ENCODE results near the gene CRADD.

The CRADD gene

DNA sequence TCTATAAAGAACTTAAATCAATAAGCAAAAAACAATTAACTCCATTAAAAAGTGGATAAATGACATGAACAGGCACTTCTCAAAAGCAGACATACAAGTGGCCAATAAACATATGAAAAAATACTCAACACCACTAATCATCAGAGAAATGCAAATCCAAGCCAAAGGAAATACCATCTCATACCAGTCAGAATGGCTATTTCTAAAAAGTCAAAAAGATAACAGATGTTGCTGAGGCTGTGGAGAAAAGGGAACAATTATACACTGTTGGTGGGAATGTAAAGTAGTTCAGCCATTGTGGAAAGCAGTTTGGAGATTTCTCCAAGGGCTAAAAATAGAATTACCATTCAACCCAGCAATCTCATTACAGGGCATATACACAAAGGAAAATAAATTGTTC, 236.7 kb downstream of the CRADD start:
- no peaks in the 10 kb centered on the region for H3K4me1 ChIP-seq (ENCODE audit: control insufficient read depth, insufficient read depth, low read length)
- CTCF ChIA-PET: no interaction called here
- H3K4me3 ChIP-seq (ENCODE audit: low read depth, low read length): no peak overlapping the region
- POLR2A ChIA-PET: no interaction called here
- TF ChIP-seq ZNF248 (tag by site-specific recombination; IDR thresholded peaks at IDR 0.05) (no peak), ZBTB21 (tag by site-specific recombination; IDR thresholded peaks at IDR 0.05) (no peak)
- H3K27ac ChIP-seq (ENCODE audit: extremely low read depth, low read depth, low read length): no peak overlapping the region
- H3K36me3 ChIP-seq (ENCODE audit: control insufficient read depth in 2 of 2, insufficient read depth in 1 of 2, low read length in 2 of 2): no peaks in the 10 kb centered on the region
- H3K9me3 ChIP-seq (ENCODE audit: control insufficient read depth, insufficient read depth, low read depth, low read length): no peaks in the 10 kb centered on the region

DNA sequence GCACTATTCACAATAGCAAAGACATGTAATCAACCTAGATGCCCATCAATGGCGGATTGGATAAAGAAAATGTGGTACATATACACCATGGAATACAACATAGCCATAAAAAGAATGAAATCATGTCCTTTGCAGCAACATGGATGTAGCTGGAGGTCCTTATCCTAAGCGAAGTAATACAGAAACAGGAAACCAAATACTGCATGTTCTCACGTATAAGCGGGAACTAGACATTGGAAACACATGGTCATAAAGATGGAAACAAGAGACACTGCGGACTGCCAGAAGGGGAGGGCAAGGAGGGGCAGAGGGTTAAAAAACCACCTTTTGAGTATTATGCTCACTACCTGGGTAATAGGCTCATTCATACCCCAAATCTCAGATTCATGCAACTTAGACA, 237.1 kb downstream of the CRADD start:
- ChIA-PET POLR2A (no interaction called here), CTCF (no interaction called here)
- no peaks in the 10 kb centered on the region for H3K36me3 ChIP-seq (ENCODE audit: control insufficient read depth in 2 of 2, insufficient read depth in 1 of 2, low read length in 2 of 2)
- no peak overlapping the region for H3K4me3 ChIP-seq (ENCODE audit: low read depth, low read length)
- H3K9me3 ChIP-seq (ENCODE audit: control insufficient read depth, insufficient read depth, low read depth, low read length): no peaks in the 10 kb centered on the region
- no peaks in the 10 kb centered on the region for H3K4me1 ChIP-seq (ENCODE audit: control insufficient read depth, insufficient read depth, low read length)
- no peak overlapping the region for H3K27ac ChIP-seq (ENCODE audit: extremely low read depth, low read depth, low read length)
- TF ChIP-seq FEZF1 (tag by site-specific recombination; IDR thresholded peaks at IDR 0.05): no peak
- TF ChIP-seq ZNF214 (tag by site-specific recombination; IDR thresholded peaks at IDR 0.05; ENCODE audit: borderline replicate concordance): no peak
- no peak for TF ChIP-seq ZXDB (tag by site-specific recombination; IDR thresholded peaks at IDR 0.05)

DNA sequence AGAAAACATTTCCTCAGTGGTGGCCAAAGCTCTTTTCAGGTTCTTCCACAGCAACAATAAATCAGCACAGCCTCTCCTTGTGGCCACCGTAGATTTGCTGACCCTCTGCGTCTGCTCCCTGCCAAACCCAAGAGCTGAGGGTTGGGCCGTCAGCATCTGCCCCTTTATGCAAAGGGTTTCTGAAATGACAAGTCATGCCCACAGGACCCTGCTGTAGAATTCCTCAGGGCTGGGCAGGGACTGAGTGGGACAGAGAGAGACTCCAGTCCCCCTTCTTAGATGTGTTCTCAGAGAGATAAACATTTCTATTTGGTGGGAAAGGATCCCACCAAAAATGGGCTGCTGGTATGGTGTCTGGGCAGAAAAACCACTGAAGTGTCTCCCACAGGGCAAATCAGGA, 238.2 kb downstream of the CRADD start:
- Histone ChIP-seq H3K9me3 (ENCODE audit: control insufficient read depth, insufficient read depth, low read depth, low read length) (no peaks in the 10 kb centered on the region), H3K4me1 (ENCODE audit: control insufficient read depth, insufficient read depth, low read length) (no peaks in the 10 kb centered on the region), H3K36me3 (ENCODE audit: control insufficient read depth in 2 of 2, insufficient read depth in 1 of 2, low read length in 2 of 2) (no peaks in the 10 kb centered on the region), H3K27ac (ENCODE audit: extremely low read depth, low read depth, low read length) (no peak overlapping the region), H3K4me3 (ENCODE audit: low read depth, low read length) (no peak overlapping the region)
- no peak for TF ChIP-seq ZNF776 (tag by site-specific recombination; IDR thresholded peaks at IDR 0.05; ENCODE audit: borderline replicate concordance)
- TF ChIP-seq, protein P1, sequence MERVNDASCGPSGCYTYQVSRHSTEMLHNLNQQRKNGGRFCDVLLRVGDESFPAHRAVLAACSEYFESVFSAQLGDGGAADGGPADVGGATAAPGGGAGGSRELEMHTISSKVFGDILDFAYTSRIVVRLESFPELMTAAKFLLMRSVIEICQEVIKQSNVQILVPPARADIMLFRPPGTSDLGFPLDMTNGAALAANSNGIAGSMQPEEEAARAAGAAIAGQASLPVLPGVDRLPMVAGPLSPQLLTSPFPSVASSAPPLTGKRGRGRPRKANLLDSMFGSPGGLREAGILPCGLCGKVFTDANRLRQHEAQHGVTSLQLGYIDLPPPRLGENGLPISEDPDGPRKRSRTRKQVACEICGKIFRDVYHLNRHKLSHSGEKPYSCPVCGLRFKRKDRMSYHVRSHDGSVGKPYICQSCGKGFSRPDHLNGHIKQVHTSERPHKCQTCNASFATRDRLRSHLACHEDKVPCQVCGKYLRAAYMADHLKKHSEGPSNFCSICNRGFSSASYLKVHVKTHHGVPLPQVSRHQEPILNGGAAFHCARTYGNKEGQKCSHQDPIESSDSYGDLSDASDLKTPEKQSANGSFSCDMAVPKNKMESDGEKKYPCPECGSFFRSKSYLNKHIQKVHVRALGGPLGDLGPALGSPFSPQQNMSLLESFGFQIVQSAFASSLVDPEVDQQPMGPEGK (tag by site-specific recombination; IDR thresholded peaks at IDR 0.05): no peak
- TF ChIP-seq, protein P2, sequence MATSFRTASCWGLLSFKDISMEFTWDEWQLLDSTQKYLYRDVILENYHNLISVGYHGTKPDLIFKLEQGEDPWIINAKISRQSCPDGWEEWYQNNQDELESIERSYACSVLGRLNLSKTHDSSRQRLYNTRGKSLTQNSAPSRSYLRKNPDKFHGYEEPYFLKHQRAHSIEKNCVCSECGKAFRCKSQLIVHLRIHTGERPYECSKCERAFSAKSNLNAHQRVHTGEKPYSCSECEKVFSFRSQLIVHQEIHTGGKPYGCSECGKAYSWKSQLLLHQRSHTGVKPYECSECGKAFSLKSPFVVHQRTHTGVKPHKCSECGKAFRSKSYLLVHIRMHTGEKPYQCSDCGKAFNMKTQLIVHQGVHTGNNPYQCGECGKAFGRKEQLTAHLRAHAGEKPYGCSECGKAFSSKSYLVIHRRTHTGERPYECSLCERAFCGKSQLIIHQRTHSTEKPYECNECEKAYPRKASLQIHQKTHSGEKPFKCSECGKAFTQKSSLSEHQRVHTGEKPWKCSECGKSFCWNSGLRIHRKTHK (tag by site-specific recombination; IDR thresholded peaks at IDR 0.05): no peak
- no peak for TF ChIP-seq ZNF610 (tag by site-specific recombination; IDR thresholded peaks at IDR 0.05; ENCODE audit: borderline replicate concordance)
- no peak for TF ChIP-seq ZNF626 (tag by site-specific recombination; IDR thresholded peaks at IDR 0.05)
- TF ChIP-seq KLF7 (tag by site-specific recombination; IDR thresholded peaks at IDR 0.05; ENCODE audit: borderline replicate concordance): no peak
- TF ChIP-seq ZNF133 (tag by site-specific recombination; IDR thresholded peaks at IDR 0.05): no peak
- TF ChIP-seq MEIS1 (CRISPR knock-in tag; IDR thresholded peaks at IDR 0.05; ENCODE audit: borderline replicate concordance): no peak
- TF ChIP-seq ZFP3 (tag by site-specific recombination; IDR thresholded peaks at IDR 0.05; ENCODE audit: low read depth): no peak
- ChIA-PET POLR2A (no interaction called here), CTCF (no interaction called here)

DNA sequence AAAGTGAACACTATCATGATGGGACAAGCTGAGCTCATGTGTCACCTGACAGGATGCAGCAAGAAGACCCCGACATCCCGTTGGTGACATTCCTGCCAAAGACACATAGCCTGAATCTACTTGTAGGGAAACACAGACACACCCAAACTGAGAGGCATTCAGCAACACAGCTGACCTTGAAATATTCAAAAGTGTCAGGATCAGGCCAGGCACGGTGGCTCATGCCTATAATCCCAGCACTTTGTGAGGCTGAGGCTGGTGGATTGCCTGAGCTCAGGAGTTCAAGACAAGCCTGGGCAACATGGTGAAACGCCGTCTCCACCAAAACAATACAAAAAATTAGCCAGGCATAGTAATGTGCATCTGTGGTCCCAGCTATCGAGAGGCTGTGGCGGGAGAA, 239.2 kb downstream of the CRADD start:
- H3K4me3 ChIP-seq (ENCODE audit: low read depth, low read length): no peak overlapping the region
- ChIA-PET POLR2A (no interaction called here), CTCF (interaction anchor here (0.7 kb wide), 1 partner anchor 22 kb away, joined by 3 read pairs; no protein-coding TSS in a partner anchor)
- no peaks in the 10 kb centered on the region for H3K4me1 ChIP-seq (ENCODE audit: control insufficient read depth, insufficient read depth, low read length)
- no peak overlapping the region for H3K27ac ChIP-seq (ENCODE audit: extremely low read depth, low read depth, low read length)
- H3K9me3 ChIP-seq (ENCODE audit: control insufficient read depth, insufficient read depth, low read depth, low read length): no peaks in the 10 kb centered on the region
- H3K36me3 ChIP-seq (ENCODE audit: control insufficient read depth in 2 of 2, insufficient read depth in 1 of 2, low read length in 2 of 2): no peaks in the 10 kb centered on the region
- TF ChIP-seq EGR2 (tag by site-specific recombination; IDR thresholded peaks at IDR 0.05; ENCODE audit: low read depth) (no peak), ZNF16 (tag by site-specific recombination; IDR thresholded peaks at IDR 0.05; ENCODE audit: low read depth) (no peak), ZNF621 (tag by site-specific recombination; IDR thresholded peaks at IDR 0.05) (no peak), ZNF175 (tag by site-specific recombination; IDR thresholded peaks at IDR 0.05) (no peak), ZNF596 (tag by site-specific recombination; IDR thresholded peaks at IDR 0.05) (no peak), ZNF24 (tag by site-specific recombination; IDR thresholded peaks at IDR 0.05) (no peak), ZNF514 (tag by site-specific recombination; IDR thresholded peaks at IDR 0.05) (no peak), ZNF501 (tag by site-specific recombination; IDR thresholded peaks at IDR 0.05) (no peak), ZNF157 (tag by site-specific recombination; IDR thresholded peaks at IDR 0.05) (no peak)
- TF ChIP-seq, protein P3, sequence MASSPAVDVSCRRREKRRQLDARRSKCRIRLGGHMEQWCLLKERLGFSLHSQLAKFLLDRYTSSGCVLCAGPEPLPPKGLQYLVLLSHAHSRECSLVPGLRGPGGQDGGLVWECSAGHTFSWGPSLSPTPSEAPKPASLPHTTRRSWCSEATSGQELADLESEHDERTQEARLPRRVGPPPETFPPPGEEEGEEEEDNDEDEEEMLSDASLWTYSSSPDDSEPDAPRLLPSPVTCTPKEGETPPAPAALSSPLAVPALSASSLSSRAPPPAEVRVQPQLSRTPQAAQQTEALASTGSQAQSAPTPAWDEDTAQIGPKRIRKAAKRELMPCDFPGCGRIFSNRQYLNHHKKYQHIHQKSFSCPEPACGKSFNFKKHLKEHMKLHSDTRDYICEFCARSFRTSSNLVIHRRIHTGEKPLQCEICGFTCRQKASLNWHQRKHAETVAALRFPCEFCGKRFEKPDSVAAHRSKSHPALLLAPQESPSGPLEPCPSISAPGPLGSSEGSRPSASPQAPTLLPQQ (tag by site-specific recombination; IDR thresholded peaks at IDR 0.05): no peak
- TF ChIP-seq, protein P4, sequence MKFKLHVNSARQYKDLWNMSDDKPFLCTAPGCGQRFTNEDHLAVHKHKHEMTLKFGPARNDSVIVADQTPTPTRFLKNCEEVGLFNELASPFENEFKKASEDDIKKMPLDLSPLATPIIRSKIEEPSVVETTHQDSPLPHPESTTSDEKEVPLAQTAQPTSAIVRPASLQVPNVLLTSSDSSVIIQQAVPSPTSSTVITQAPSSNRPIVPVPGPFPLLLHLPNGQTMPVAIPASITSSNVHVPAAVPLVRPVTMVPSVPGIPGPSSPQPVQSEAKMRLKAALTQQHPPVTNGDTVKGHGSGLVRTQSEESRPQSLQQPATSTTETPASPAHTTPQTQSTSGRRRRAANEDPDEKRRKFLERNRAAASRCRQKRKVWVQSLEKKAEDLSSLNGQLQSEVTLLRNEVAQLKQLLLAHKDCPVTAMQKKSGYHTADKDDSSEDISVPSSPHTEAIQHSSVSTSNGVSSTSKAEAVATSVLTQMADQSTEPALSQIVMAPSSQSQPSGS (tag by site-specific recombination; IDR thresholded peaks at IDR 0.05; ENCODE audit: low read depth): no peak

Measured in HEK293 (cell line).